Measurements from ENCODE around the gene TMTC2.

Gene TMTC2

GRCh38 chr12:82647853-82648252 lies 38.9 kb upstream of the TMTC2 start:
- Histone ChIP-seq H3K79me2 (ENCODE audit: insufficient read depth, low read depth) (no peaks in the 10 kb centered on the region), H3K9ac (no peak overlapping the region), H3K4me3 (IDR thresholded peaks at IDR 0.05; ENCODE audit: insufficient read depth, low read depth, low read length) (no peak overlapping the region), H3K4me1 (ENCODE audit: low read depth, poor library complexity, severe bottlenecking) (peaks cover 44% of the 10 kb centered on the region), H4K20me1 (ENCODE audit: insufficient read depth) (no peaks in the 10 kb centered on the region), H3K36me3 (ENCODE audit: insufficient read depth) (no peaks in the 10 kb centered on the region), H3K4me2 (peak overlapping the region; percentile 88), H2AFZ (ENCODE audit: low read depth) (peak overlapping the region; percentile 52; the same call in 1 of the 2 replicates), H3K27me3 (ENCODE audit: insufficient read depth, low read depth) (no peaks in the 10 kb centered on the region), H3K27ac (no peak overlapping the region)
- TF ChIP-seq, protein P1, sequence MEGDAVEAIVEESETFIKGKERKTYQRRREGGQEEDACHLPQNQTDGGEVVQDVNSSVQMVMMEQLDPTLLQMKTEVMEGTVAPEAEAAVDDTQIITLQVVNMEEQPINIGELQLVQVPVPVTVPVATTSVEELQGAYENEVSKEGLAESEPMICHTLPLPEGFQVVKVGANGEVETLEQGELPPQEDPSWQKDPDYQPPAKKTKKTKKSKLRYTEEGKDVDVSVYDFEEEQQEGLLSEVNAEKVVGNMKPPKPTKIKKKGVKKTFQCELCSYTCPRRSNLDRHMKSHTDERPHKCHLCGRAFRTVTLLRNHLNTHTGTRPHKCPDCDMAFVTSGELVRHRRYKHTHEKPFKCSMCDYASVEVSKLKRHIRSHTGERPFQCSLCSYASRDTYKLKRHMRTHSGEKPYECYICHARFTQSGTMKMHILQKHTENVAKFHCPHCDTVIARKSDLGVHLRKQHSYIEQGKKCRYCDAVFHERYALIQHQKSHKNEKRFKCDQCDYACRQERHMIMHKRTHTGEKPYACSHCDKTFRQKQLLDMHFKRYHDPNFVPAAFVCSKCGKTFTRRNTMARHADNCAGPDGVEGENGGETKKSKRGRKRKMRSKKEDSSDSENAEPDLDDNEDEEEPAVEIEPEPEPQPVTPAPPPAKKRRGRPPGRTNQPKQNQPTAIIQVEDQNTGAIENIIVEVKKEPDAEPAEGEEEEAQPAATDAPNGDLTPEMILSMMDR (conservative IDR thresholded peaks at IDR 0.05; ENCODE audit: low read depth, low read length) = no peak; the same call in 1 of the 2 replicates

- H3K27ac ChIP-seq = peak overlapping the region; percentile 19; the same call in 1 of the 2 replicates
- H3K4me2 ChIP-seq = peak overlapping the region; percentile 88
- H4K20me1 ChIP-seq (ENCODE audit: insufficient read depth) = no peaks in the 10 kb centered on the region
- H3K79me2 ChIP-seq (ENCODE audit: insufficient read depth, low read depth) = no peaks in the 10 kb centered on the region
- H3K4me3 ChIP-seq (IDR thresholded peaks at IDR 0.05; ENCODE audit: insufficient read depth, low read depth, low read length) = no peak overlapping the region
- peaks cover 44% of the 10 kb centered on the region for H3K4me1 ChIP-seq (ENCODE audit: low read depth, poor library complexity, severe bottlenecking)
- TF ChIP-seq, protein P1 (conservative IDR thresholded peaks at IDR 0.05; ENCODE audit: low read depth, low read length) = no peak
- no peaks in the 10 kb centered on the region for H3K27me3 ChIP-seq (ENCODE audit: insufficient read depth, low read depth)
- peak overlapping the region; percentile 7; the same call in 1 of the 2 replicates for H3K9ac ChIP-seq
- no peaks in the 10 kb centered on the region for H3K36me3 ChIP-seq (ENCODE audit: insufficient read depth)
- H2AFZ ChIP-seq (ENCODE audit: low read depth) = peak overlapping the region; percentile 52; the same call in 1 of the 2 replicates
Observed at GRCh38 chr12:82648259-82648909, 38.3 kb upstream of the TMTC2 start.

DNA sequence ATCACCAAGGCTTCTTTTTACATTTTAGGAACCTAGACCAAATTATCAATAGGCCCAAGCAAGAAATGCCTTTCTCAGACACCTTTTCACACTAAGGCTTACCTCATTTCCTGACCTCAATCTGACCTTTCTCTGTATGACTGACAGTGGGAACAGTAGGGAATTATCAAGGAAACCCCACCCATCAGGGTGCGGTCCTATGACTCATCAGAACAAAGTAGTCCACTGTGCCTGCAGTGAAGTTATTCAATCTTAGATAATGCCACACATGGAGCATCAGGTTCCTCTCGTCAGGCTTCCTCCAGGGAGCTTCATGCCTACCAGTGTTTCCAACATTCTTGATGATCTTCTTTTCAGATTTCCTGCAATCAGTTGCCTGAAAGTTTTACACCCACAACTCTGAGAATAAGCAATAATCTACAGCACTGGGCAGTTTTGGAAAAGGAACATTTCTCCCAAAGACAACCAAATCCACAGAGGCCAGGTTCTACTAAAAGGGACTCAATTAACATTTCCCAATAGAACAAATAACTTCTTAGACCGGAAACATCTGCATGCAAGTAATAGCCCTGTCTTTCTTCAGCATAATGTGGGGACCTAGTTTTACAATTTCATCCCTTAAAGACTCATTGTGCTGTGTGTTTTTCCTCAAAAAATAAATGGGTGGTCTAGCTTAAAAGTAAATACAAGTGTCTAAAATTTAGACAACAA lies 35.9 kb upstream of the TMTC2 start:
- Histone ChIP-seq H3K79me2 (ENCODE audit: insufficient read depth, low read depth) (no peaks in the 10 kb centered on the region), H2AFZ (ENCODE audit: low read depth) (peak overlapping the region; percentile 53), H4K20me1 (ENCODE audit: insufficient read depth) (no peaks in the 10 kb centered on the region), H3K9ac (no peak overlapping the region), H3K4me1 (ENCODE audit: low read depth, poor library complexity, severe bottlenecking) (peaks cover 44% of the 10 kb centered on the region), H3K4me3 (IDR thresholded peaks at IDR 0.05; ENCODE audit: insufficient read depth, low read depth, low read length) (no peak overlapping the region), H3K27ac (no peak overlapping the region; the same call in 1 of the 2 replicates), H3K27me3 (ENCODE audit: insufficient read depth, low read depth) (no peaks in the 10 kb centered on the region), H3K4me2 (peak overlapping the region; percentile 23; the same call in 1 of the 2 replicates), H3K36me3 (ENCODE audit: insufficient read depth) (no peaks in the 10 kb centered on the region)
- TF ChIP-seq, protein P1 (conservative IDR thresholded peaks at IDR 0.05; ENCODE audit: low read depth, low read length) = no peak

DNA sequence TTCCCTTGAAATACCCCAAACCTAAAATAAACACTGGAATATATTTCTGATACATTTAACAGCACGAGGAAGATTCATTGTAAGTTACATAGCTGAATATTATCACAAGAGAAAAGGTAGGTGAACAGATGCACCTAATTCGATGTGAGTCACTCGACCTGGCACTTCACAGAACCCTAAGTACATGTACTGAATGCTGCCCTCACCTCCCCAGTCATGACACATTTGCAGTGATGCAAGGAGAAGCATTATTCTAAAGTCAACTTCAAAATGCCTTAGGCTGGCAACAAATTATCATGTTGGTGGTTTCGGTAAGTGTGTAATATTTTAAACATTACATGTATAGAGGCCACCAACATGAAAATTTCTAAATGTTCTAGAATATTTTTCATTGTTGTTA lies 35.2 kb upstream of the TMTC2 start:
- Histone ChIP-seq H3K27me3 (ENCODE audit: insufficient read depth, low read depth) (no peaks in the 10 kb centered on the region), H3K4me3 (IDR thresholded peaks at IDR 0.05; ENCODE audit: insufficient read depth, low read depth, low read length) (no peak overlapping the region), H3K4me2 (no peak overlapping the region), H3K4me1 (ENCODE audit: low read depth, poor library complexity, severe bottlenecking) (peaks cover 44% of the 10 kb centered on the region), H3K9ac (no peak overlapping the region), H3K79me2 (ENCODE audit: insufficient read depth, low read depth) (no peaks in the 10 kb centered on the region), H3K36me3 (ENCODE audit: insufficient read depth) (no peaks in the 10 kb centered on the region), H4K20me1 (ENCODE audit: insufficient read depth) (no peaks in the 10 kb centered on the region), H2AFZ (ENCODE audit: low read depth) (no peak overlapping the region), H3K27ac (no peak overlapping the region)
- TF ChIP-seq, protein P1 (conservative IDR thresholded peaks at IDR 0.05; ENCODE audit: low read depth, low read length) = no peak

Data from KMS-11 (cell line).